SW480 (cell line): ENCODE measurements around the gene MTCP1.

Source experiments
- DNase-seq: peaks from one replicate; pipeline ENCODE4 v3.0.0-alpha.2; 2016; ENCODE audit warnings: low spot score

Gene MTCP1, protein sequence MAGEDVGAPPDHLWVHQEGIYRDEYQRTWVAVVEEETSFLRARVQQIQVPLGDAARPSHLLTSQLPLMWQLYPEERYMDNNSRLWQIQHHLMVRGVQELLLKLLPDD

DNA sequence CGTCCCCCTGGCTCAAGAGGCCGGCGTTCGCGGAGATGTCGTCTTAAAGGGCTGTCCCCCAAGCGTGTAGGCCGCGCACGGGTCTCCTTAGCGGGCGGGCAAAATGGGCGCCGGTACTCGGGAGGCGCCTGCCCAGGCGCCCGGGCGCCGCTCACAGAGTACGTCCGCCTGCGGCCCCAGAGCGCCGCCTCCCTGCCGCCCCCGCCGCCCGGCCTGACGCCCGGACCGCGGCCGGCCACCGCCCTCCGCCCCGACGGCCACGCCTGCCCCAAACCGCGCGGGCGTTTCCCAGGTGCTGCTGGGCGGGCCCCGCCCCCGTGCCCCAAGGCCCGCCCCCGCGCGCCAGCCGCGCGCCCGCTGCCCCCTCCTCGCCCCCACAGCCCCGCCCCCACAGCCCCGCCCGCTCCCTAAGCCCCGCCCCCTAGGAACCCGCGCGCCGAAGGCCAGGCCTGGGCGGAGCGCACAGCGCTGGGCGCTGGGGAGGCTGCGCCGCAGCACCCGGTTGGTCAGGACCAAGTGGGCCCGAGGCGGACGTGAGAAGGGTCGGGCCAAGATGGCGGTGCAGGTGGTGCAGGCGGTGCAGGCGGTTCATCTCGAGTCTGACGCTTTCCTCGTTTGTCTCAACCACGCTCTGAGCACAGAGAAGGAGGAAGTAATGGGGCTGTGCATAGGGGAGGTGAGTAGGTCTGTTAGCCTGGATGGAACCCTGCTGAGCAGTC lies at the start of gene MTCP1, which contains the start of the genes BRCC3 and CMC4:
Gene MTCP1 (minus strand): TSS at position 162 of the 719 bp plus-strand sequence. CDS start 5,126 bp downstream, outside the sequence.
Gene BRCC3 (plus strand): TSS at position 534 of the 719 bp plus-strand sequence. CDS start 20 bp downstream, at position 554.
Gene CMC4 (minus strand): TSS at position 162 of the 719 bp plus-strand sequence. CDS start 7,113 bp downstream, outside the sequence.
- peak; percentile 80 for DNase-seq

GRCh38 chrX:155115174-155115819 lies 44.4 kb upstream of the MTCP1 start:
- no peak for DNase-seq

DNA sequence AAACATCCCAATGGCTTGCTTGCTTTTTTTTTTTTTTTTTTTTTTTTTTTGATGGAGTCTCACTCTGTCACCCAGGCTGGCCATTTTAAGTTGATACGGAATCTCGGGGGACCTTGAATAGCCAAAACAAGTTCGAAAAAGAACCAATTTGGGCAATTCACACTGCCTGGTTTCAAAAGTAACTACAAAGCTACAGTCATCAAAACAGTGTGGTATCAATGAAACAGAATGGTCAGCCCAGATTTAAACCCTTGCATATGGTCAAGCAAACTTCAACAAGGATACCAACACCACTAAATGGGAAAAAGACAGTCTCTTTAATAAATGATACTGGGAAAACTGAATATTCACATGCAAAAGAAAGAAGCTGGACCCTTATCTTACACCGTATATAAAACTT lies 42.2 kb upstream of the MTCP1 start:
- no peak for DNase-seq

DNA sequence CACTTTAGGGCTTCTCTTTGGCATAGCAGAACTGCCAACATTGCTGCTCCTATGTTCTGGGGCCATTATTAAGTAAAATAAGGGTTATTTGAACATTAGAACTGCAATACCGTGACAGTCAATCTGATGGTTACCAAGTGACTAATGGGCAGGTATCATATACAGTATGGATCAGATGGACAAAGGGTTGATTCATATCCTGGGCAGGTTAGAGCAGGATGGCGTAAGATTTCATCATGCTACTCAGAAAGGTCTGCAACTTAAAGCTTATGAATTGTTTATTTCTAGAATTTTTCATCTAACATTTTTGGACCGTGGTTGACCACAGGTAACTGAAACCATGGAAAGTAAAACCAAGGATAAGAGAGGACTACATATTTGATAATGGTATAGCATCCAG lies 41.2 kb upstream of the MTCP1 start:
- peak; percentile 23 for DNase-seq

GRCh38 chrX:155108427-155108826 lies 37.5 kb upstream of the MTCP1 start:
- DNase-seq, result no peak

- DNase-seq, result no peak
Measured at GRCh38 chrX:155105919-155106318, 35.0 kb upstream of the MTCP1 start.

- peak; percentile 26 for DNase-seq
Measured at GRCh38 chrX:155094468-155095061, 23.6 kb upstream of the MTCP1 start.

DNA sequence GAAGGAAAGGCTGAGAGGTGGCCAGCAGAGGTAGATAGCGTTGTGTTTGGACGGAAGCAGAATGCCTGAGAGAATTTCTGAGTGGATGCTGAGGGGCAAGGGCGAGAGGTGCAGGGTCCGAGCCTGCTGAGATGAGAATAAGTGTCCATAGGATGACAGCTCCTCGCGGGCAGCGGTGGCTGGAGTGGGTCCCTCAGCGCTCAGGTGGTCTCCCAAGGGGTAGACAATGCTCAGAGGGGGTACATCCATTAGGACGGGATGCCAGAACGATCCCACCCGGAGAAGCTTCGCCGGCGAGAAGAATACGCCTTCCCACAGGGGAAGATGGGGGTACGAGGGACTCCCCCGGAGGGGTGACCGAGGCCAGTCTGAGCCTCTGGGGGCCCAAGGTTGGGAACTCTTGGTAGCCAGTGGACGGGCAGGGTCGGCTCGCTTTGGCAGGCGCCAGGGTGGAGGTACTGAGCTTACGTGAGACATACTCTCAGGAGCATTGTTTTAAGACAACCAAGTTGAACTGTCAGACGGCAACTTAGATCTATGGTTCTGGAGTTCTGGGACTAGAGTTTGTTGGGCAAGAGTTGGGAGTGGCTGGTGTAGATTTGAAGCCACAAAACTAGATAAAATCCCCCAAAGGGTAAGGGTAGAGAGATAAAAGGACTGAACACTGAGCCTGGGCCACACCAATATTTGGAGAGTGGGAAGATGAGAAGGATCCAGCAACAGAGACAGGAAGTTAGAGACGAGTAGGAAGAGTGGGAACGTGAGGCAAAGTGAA lies 16.2 kb upstream of the MTCP1 start:
- no peak for DNase-seq

- DNase-seq, result no peak
Measured at GRCh38 chrX:155086202-155086840, 15.4 kb upstream of the MTCP1 start.

DNA sequence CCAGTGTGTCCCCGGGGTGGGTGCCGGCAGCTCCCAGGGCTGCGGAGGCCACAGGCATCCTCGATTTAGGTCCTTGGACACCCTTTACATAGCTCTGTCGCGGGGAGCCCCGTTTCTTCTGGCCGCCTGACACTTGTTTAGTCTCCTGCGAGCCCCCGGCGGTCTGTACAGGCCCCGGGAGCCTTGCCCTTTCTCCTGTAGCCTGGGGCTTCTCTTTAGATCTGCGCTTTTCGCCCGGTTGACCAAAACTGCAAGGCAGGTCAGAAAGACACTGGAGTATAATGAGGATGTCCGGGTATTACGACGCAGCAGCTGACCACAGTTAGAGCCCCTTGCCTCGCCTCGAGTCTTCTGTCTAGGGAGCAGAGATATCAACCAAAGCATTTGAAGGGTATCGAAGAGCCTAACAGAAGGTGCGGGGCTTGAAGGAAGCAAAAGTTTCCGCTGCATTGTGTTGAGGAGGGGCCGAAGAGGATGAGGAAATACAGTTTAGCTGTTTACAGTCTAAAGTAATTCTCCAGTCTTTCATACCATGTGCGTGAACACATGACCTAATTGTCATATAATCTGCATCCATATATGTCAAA lies 851 bp upstream of the MTCP1 start:
- DNase-seq, result no peak

DNA sequence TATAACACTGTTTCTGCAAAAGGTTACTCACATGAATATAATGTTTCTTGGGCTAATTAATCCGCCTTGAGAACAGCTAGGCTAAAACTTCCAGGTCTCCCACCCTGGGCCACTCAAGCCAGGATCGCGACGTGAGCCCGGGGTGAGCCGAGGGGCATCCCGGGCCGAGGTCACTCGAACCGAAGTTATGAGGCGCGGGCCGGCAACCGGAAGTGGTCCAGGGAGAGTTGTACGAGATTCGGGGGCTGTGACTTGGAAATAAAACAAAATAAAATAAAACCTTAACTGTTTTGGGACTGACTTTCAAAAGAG lies 317 bp downstream of the MTCP1 start:
- DNase-seq, result no peak

- DNase-seq, result peak; percentile 11
Measured at GRCh38 chrX:155070038-155070437, 898 bp downstream of the MTCP1 start.

GRCh38 chrX:155069414-155069813 lies 1.5 kb downstream of the MTCP1 start:
- DNase-seq, result no peak

DNA sequence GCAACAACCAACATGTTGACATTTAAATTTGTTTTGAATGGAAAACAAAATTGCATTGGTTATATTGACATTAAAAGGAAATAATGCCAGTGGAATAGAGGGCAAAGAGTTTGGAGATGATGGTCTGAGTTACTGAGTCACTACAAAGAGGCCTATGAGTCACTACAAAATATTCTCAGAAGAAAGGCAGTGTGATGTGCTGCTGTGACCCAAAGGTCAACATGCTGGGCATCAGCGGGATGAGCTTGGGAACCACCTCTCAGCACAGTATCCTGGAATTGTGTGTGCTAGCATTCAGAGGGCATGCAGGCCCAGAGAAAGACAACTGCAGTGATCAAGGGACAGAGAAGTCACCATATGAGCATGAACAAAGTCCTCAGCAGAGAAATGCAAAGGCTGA lies 2.8 kb downstream of the MTCP1 start:
- DNase-seq, result peak; percentile 54

- DNase-seq, result no peak
Measured at GRCh38 chrX:155065035-155065734, 5.8 kb downstream of the MTCP1 start.

GRCh38 chrX:155061760-155062159 lies 9.2 kb downstream of the MTCP1 start:
- DNase-seq, result no peak

DNA sequence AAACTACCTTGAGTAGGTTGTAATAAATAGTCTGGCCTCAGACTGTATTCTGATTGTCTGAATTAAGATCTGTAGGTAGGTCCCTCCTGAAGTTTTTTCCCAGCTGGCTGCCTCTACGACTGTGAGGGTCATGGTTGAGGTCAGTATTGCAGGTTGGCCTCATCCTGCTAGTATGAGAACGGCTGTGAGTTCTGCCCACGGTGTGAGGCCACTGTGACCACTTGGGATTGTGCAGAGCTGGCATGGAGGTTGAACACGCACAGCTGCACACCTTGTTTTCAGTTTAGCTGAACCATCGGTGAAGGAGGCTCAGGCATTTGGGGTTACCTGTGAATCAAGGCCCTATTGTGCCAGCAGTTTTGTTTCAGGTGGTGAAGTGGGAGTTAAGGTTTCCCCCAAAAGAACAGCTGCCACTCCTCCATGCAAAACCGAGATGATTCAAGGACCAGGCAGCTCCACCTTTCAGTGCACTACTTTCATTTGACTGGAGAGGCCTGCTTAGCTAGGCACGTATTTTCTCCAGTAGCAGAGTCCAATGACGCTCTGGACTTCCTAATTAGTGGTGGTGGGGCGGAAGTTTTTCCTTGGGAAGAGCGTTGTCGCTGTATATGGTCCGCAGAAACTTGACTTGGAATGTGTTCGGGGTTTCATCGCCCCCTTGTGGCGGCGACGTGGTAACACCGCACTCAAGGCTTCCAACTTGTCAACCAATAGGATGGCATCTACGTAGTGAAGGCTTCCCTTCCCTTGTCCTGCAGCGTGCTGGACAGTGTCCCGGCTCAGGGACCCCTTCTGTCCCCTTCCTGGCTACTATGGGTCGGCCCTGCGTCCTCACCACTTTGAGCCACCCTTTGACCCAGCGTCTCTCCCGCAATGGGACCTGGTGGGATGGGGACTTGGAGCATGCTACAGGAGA lies 13.8 kb downstream of the MTCP1 start:
- peak; percentile 63 for DNase-seq

- DNase-seq, result no peak
Measured at GRCh38 chrX:155056471-155056870, 14.5 kb downstream of the MTCP1 start.

GRCh38 chrX:155055494-155055893 lies 15.4 kb downstream of the MTCP1 start:
- no peak for DNase-seq

- no peak for DNase-seq
Measured at GRCh38 chrX:155054255-155054654, 16.7 kb downstream of the MTCP1 start.
